NCI-H1092 (cell line): ENCODE results near the gene OCRL.

ENCODE experiments used
- DNase-seq: peaks from one replicate; lab custom pipeline; 2025; lab: John Stamatoyannopoulos, UW

The OCRL gene

GRCh38 chrX:129540068-129540653 is at the start of gene OCRL:
TSS of gene OCRL (plus strand) at chrX:129540259. CDS start at chrX:129540440, 181 bp downstream.
- DNase-seq, result peak; percentile 58

GRCh38 chrX:129490330-129490729 is 49.7 kb upstream of the OCRL start:
- DNase-seq, result no peak

GRCh38 chrX:129493643-129494042 is 46.4 kb upstream of the OCRL start:
- no peak for DNase-seq

GRCh38 chrX:129494887-129495286 is 45.2 kb upstream of the OCRL start:
- DNase-seq, result no peak

- DNase-seq, result no peak
These were observed 44.2 kb upstream of the OCRL start for GRCh38 chrX:129495900-129496299.

- no peak for DNase-seq
These were observed 43.4 kb upstream of the OCRL start for GRCh38 chrX:129496625-129497024.

- no peak for DNase-seq
These were observed 42.8 kb upstream of the OCRL start for GRCh38 chrX:129497146-129497843.

GRCh38 chrX:129510331-129510730 is 29.7 kb upstream of the OCRL start:
- DNase-seq, result no peak

GRCh38 chrX:129511689-129512088 is 28.4 kb upstream of the OCRL start:
- DNase-seq, result no peak

GRCh38 chrX:129512409-129512808 is 27.6 kb upstream of the OCRL start:
- DNase-seq, result no peak

GRCh38 chrX:129516402-129516801 is 23.7 kb upstream of the OCRL start:
- DNase-seq, result no peak

GRCh38 chrX:129520151-129520550 is 19.9 kb upstream of the OCRL start:
- DNase-seq, result no peak

GRCh38 chrX:129522184-129523078 is 17.6 kb upstream of the OCRL start:
- DNase-seq, result peak; percentile 73

- DNase-seq, result peak; percentile 33
These were observed 16.8 kb upstream of the OCRL start, which contains the start of gene SMARCA1 for GRCh38 chrX:129523079-129523911. TSS of gene SMARCA1 (minus strand) at chrX:129523490. CDS start at chrX:129523370, 120 bp downstream.

- no peak for DNase-seq
These were observed 15.7 kb upstream of the OCRL start for GRCh38 chrX:129524250-129524850.

GRCh38 chrX:129525162-129525561 is 14.9 kb upstream of the OCRL start:
- no peak for DNase-seq

- DNase-seq, result no peak
These were observed 14.2 kb upstream of the OCRL start for GRCh38 chrX:129525896-129526295.

- peak; percentile 60 for DNase-seq
These were observed 10.3 kb upstream of the OCRL start for GRCh38 chrX:129529685-129530281.

GRCh38 chrX:129530410-129530809 is 9.6 kb upstream of the OCRL start:
- no peak for DNase-seq

- no peak for DNase-seq
These were observed 8.9 kb upstream of the OCRL start for GRCh38 chrX:129531132-129531531.
